ENCODE results near the gene KLK15. TPM values are rescaled to one million over a fixed set of nuclear protein-coding genes. Genes with fewer than 3 reads are reported as not detected.

Gene KLK15
- total RNA-seq, 4 donors from 2014 or later = not detected

DNA sequence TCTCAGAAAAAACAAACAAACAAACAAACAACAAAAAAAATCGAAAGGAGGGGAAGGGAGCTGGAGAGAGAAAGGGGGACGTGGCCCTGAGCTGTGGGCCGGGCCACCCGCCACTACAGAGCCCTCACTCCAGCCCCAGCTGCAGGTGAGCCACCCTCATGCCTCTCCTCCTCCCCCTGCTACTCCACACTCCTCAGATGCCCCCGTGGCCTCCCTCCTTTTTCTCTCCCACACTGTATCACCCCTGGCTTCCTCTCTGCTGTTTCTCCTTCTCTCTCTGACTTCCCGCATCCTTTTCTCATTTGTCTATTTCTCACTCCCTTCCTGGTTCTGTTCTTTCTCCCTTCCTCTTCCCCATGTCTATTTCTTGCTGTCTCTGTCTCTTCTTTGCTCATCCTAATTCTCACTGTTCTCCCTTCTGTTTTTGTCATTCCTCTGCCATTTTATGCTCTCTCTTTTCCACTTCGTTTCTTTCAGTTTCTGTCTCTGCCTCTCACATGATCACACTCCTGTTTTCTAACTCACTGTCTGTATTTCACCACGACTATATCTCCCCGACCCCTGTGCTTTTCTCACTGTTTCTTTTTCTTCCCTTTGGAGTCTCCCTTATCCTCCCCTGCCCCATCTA is 42.5 kb upstream of the KLK15 start:
- DNase-seq (ENCODE audit: low spot score in 2 of 2) = no peak
- 39 to 40% methylated on average over 9 of the region's 9 CpGs for whole genome bisulfite sequencing, 2 donors
- intact Hi-C loops (cut with DNase I; ENCODE audit: low total_unique reads) = no loop called here
- no peak overlapping the region for H3K4me3 ChIP-seq (ENCODE audit: low read depth, poor library complexity, severe bottlenecking)
- TF ChIP-seq, protein P1, sequence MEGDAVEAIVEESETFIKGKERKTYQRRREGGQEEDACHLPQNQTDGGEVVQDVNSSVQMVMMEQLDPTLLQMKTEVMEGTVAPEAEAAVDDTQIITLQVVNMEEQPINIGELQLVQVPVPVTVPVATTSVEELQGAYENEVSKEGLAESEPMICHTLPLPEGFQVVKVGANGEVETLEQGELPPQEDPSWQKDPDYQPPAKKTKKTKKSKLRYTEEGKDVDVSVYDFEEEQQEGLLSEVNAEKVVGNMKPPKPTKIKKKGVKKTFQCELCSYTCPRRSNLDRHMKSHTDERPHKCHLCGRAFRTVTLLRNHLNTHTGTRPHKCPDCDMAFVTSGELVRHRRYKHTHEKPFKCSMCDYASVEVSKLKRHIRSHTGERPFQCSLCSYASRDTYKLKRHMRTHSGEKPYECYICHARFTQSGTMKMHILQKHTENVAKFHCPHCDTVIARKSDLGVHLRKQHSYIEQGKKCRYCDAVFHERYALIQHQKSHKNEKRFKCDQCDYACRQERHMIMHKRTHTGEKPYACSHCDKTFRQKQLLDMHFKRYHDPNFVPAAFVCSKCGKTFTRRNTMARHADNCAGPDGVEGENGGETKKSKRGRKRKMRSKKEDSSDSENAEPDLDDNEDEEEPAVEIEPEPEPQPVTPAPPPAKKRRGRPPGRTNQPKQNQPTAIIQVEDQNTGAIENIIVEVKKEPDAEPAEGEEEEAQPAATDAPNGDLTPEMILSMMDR (IDR thresholded peaks at IDR 0.05) = no peak
- no peak for TF ChIP-seq POLR2A (IDR thresholded peaks at IDR 0.05)

DNA sequence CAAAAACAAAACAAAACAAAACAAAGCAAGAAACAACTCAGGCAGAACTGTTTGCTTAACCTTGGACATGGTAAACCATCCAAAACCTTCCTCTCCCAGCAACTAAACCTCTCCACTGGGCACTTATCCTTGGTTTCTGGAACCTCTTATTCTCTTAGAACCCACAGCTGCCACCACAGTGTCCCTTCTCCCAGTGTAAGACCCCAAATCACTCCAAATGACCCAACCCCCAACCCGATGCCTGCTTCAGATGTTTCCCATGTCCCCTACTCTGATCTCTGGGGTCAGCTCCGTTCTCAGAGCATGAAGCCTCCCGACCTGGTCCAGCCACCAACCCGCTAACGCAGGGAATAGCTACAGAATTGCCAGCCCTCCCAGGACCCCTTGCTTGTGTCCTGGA is 40.8 kb upstream of the KLK15 start:
- 72 to 79% methylated on average over 5 of the region's 5 CpGs for WGBS, 2 donors
- no peak for TF ChIP-seq POLR2A (IDR thresholded peaks at IDR 0.05)
- TF ChIP-seq, protein P1 (IDR thresholded peaks at IDR 0.05) = no peak
- intact Hi-C loops (cut with DNase I; ENCODE audit: low total_unique reads) = loop anchor here (5.0 kb wide), 1 partner anchor 277 kb away; no protein-coding TSS in a partner anchor
- DNase-seq (ENCODE audit: low spot score in 2 of 2) = no peak
- no peak overlapping the region for H3K4me3 ChIP-seq (ENCODE audit: low read depth, poor library complexity, severe bottlenecking)

DNA sequence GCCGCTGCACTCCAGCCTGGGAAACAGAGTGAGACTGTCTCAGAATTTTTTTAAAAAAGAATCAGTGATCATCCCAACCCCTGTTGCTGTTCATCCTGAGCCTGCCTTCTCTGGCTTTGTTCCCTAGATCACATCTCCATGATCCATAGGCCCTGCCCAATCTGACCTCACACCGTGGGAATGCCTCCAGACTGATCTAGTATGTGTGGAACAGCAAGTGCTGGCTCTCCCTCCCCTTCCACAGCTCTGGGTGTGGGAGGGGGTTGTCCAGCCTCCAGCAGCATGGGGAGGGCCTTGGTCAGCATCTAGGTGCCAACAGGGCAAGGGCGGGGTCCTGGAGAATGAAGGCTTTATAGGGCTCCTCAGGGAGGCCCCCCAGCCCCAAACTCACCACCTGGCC is 39.7 kb upstream of the KLK15 start, which contains the start of gene KLK2:
Gene KLK2, plus strand, starts transcription at position 384 of the 400 bp plus-strand sequence. CDS start 35 bp downstream, outside the sequence.
- no peak within 1 kb of the TSS for H3K4me3 ChIP-seq (ENCODE audit: low read depth, poor library complexity, severe bottlenecking)
- intact Hi-C loops (cut with DNase I; ENCODE audit: low total_unique reads) = loop anchor here (5.0 kb wide), 1 partner anchor 276 kb away; no protein-coding TSS in a partner anchor
- no peak for TF ChIP-seq POLR2A (IDR thresholded peaks at IDR 0.05)
- TF ChIP-seq, protein P1 (IDR thresholded peaks at IDR 0.05) = no peak
- WGBS, 2 donors = 58 to 70% methylated on average over 2 to 3 of the region's 3 CpGs
- no peak for DNase-seq (ENCODE audit: low spot score in 2 of 2)

DNA sequence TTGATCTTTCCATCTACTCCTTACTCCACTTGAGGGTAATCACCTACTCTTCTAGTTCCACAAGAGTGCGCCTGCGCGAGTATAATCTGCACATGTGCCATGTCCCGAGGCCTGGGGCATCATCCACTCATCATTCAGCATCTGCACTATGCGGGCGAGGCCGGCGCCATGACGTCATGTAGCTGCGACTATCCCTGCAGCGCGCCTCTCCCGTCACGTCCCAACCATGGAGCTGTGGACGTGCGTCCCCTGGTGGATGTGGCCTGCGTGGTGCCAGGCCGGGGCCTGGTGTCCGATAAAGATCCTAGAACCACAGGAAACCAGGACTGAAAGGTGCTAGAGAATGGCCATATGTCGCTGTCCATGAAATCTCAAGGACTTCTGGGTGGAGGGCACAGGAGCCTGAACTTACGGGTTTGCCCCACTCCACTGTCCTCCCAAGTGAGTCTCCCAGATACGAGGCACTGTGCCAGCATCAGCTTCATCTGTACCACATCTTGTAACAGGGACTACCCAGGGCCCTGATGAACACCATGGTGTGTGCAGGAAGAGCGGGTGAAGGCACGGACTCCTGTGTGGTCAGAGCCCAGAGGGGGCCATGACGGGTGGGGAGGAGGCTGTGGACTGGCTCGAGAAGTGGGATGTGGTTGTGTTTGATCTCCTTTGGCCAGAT is 37.2 kb upstream of the KLK15 start:
- intact Hi-C loops (cut with DNase I; ENCODE audit: low total_unique reads) = loop anchor here (5.0 kb wide), 1 partner anchor 273 kb away; no protein-coding TSS in a partner anchor
- DNase-seq (ENCODE audit: low spot score in 2 of 2) = no peak
- 56 to 65% methylated on average over 25 to 26 of the region's 26 CpGs for WGBS, 2 donors
- no peak for TF ChIP-seq POLR2A (IDR thresholded peaks at IDR 0.05)
- TF ChIP-seq, protein P1 (IDR thresholded peaks at IDR 0.05) = no peak
- no peak overlapping the region for H3K4me3 ChIP-seq (ENCODE audit: low read depth, poor library complexity, severe bottlenecking)

DNA sequence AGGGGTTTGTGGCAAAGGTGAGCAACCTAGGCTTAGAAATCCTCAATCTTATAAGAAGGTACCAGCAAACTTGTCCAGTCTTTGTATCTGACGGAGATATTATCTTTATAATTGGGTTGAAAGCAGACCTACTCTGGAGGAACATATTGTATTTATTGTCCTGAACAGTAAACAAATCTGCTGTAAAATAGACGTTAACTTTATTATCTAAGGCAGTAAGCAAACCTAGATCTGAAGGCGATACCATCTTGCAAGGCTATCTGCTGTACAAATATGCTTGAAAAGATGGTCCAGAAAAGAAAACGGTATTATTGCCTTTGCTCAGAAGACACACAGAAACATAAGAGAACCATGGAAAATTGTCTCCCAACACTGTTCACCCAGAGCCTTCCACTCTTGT is 36.1 kb upstream of the KLK15 start:
- intact Hi-C loops (cut with DNase I; ENCODE audit: low total_unique reads) = no loop called here
- no peak for DNase-seq (ENCODE audit: low spot score in 2 of 2)
- 84 to 86% methylated on average over 4 of the region's 4 CpGs for WGBS, 2 donors
- no peak overlapping the region for H3K4me3 ChIP-seq (ENCODE audit: low read depth, poor library complexity, severe bottlenecking)
- TF ChIP-seq, protein P1 (IDR thresholded peaks at IDR 0.05) = no peak
- no peak for TF ChIP-seq POLR2A (IDR thresholded peaks at IDR 0.05)
